NCI-H2081 (cell line): ENCODE results near the gene MAL.

Experiments used
- DNase-seq, 2 experiments: peaks; one replicate each; lab custom pipeline; 2025; lab: John Stamatoyannopoulos, UW

The MAL gene

DNA sequence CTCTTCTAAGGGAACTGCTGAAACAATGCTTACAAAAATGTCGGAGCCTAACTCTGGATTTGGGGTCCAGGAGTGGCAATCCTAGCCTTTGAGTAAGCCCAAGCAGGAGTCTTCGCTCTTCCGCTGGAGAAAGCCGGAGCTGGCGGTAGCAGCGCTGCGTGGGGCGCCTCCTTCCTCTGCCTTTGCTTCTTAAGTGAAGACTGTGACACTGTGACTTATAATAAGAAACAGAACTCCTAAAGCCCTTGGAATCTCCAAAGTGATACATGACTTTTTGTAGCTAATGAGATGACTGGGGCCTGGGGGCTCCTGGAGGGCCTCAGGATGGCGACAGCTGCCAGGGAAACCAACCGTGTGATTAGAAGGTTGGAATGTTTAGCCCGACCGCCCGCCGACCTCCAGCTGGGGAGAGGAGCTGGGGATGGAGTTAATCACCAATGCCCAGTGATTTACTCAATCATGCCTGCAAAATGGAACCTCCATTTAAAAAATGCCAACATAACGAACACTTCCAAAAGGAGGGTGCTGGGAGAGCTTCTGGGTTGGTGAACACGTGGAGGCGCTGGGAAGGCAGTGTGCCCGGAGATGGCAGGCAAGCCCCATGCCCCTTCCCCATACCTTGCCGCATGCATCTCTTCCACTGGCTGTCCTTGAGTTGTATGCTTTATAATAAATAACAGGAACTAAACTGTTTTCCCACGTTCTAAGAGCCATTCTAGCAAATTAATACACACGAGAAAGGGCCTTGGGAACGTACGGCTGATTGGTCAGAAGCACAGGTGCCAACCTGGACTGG is 29.0 kb upstream of the MAL start:
- DNase-seq, result no peak

DNA sequence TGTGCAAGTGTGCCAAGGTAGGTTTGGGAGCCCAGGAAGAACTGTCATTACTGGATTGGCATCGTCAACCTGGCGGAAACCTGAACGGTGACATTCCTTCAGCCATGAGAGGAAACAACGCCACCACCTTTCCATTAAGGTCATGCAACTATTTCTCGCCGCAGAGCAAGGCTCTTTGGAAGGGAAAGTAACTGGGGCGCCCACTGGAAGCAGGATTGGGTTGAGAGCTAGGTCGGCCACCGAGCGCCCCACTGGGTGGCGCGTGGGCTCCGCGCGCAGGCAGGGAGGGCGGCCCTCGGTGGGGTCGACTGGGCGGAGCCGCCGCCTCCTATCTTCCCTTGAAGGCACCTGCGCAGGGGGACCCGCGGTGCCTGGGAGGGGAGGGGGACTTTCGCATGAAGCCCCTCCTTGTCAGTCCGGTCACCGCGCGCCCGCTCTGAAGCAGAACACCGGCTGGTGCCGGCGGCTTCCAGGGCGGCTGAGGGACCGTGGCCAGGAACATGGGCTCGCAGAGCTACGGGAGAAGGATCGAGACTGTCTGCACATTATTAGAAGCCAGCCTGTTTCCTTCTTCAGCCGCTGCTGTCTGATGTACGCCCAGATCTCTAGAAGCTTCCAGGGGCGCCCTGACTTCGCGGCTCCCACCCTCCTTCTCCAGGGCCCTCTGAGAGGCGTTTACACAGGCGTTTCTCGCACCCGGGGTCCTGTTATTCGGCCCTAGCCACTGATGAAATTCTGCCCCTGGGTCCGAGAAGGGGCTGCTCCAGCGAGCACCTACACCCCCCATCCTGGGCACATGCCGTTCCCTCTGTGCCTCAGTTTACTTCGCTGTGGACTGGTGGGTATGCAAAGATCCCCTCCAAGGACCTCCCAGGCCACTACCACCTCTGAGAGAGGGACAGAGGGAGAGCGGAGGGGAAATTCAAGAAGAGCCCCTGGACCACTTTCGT is 27.3 kb upstream of the MAL start:
- DNase-seq, result no peak

DNA sequence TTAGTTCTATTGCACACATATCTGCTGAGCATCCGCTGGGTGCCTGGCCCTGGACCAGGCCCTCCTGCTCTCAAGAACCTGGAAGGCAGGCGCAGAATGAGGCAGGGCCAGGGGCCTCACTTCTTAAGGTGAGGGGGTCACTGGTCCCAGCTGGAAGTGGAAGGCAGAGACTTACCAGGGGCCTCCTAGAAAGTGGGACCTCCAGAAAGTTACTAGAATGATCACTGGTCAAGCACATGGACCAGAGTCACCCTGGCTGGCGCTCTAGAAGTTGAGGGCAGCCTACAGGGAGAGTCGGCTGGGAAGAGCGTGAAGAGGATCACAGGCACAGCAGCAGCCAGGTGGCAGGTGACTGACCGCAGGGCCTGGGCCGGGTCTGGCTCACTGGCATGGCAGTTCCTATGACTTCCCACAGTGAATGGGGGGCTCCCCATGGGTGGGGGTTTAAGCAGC is 26.1 kb upstream of the MAL start:
- no peak for DNase-seq

DNA sequence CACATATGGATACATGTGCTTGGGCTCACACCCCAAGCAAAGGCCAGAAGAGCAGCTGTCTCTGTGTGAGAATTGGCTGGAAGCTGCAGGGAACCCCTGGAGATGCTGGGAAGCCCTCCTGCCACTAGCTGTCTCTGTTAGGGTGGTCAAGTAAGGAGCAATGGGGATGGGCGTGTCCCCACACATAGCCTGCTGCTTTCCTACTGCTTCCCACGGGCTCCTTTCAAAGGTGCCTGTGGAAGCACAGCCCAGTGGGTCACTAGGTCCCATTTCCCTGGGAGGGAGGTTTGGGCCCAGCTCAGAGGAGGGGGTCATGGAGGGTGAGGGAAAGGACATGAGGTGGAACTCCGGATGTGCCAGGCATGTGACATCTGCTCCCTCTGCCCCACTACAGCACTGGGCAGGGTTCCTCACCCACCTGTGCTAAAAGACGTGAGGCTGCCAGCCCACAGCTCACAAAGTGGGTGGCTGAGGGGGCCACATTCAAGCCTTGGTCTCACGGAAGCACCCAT is 24.4 kb upstream of the MAL start:
- DNase-seq, result no peak

DNA sequence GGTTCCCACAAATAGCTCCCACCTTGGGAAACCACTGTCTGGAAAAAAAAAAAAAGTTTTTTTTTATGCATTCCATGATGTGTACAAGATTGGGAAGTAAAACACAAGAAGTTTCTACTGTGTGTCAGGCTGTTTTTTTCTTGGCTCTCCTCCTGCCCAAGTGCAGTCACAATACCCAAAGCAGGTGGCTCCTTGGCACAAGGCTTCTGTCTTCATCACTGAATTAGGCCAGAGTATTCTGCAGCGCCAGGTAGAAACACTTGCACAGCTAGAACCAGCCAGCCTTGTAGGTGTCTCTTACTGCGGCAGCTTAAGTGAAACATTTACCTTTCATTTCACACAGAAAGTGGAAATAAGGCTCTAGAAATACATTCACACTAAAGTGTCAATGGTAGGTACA is 23.8 kb upstream of the MAL start:
- DNase-seq, result no peak

DNA sequence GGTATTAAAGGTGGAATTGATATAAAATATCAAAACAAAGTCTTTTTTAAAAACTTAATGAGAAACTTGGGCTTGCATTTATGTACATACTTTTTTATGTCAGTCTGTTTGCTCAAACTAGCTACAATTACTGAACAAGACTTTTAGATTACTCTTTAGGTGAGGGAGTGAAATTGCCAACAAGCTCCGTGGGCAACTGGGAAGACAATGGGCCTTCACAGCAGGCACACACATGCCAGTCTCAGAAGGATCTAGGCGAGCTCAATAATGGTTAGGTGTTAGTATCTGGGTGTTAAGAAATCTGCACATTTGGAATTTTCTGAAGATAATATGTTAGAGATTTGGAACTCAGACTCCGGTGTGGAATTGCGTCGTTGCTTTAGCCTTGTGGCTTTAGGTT is 23.0 kb upstream of the MAL start:
- no peak for DNase-seq

DNA sequence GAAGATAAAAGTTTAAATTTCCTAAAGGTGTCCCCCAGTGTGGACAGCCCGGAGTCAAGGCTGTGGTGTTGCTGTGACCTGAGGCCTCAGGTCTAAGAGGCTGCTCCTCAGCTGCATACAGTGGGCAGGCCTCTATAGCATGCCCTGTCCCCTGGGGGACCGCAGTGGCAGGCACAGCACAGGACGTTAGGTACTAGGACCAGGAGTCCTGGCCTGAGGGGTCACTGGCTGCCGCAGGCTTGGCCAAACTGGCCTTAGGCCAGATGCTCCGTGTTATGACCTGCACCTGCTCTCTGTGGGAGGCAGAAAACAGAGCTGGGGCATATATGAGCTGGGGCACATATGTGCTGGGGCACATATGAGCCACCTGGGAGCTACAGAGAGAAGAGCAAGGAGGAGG is 21.2 kb upstream of the MAL start:
- no peak for DNase-seq

DNA sequence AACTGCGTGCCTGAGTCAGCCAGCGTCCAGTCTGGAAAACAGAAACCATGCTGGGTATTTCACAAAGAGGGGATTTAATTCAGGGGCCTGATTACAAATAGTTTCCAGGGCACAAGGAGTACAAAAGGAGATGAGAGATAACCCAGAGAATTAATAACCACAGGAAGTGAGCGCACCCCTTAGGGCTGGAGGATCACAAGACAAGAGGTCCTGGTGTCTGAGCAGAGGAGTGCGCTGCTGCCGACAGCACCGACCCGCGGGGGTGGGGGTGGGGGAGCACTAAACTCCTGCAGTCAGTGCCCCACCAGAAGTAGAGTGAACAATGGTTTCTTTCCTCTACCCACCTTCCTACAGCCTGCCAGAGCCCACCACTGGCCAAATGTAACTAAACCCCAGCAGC is 20.8 kb upstream of the MAL start:
- DNase-seq, result no peak

DNA sequence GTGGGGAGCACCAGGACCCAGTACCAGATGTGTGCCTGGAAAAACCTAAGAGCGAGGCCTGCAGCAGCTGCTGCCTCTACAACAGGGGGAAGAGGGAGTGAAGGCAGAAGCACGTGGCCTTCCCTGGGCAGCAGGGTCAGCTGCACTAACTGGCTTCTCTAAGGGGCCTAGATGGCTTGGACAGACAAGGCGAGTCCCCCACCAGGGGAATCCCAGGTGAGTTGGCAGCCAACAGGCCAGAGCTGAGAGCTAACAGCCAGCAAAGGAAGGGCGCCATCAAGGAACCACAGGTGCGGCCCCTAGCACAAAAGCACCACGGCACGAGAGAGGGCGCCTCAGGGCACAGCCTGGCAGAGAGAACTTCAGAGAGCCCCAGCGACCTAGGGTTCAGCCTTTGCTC is 19.8 kb upstream of the MAL start:
- no peak for DNase-seq

DNA sequence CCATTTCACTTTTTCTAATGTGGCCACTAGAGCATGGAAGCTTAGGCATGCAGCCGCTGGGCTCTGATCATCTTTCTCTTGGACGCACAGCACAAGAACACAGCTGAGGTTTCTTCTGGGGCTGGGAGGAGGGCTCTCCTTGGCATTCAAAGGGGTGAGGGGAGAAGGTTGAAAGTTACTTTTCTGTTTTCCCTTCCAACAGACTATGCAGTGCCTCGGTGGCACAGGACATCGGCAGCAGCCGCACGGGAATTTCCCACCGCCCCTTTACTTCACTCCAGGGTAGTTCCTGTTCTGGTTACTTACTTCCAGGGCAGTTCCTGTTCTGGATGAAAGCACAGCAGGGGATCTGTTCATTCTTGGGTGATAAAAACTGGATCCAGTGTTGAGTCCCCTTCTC is 18.9 kb upstream of the MAL start:
- DNase-seq, result no peak

DNA sequence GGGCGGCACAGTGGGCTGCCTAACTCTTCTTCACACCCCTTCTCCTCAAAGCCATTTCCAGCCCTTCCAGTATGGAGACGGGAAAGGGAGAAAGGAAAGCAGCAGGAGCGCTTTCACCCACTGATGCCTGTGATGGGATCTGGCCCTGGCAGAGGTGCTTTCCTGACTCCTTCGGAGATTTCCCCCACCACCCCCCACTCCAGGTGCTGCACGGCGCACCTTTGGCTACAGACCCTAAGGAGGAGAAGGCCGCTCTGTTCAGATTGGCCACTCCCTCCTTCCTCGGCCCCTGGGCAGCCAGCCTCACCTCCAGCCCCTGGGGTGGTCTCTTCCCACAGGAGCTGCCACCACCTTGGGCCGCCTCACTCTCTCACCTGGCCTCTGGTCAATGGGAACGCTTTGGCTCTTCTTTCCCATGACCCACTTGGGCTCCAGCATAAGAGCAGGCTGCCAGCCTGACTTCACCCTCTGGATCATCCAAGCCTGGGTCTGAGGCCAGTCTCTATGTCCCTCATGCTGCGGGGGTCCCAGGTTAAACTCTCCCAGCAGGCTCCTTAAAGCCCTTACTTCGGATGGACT is 18.4 kb upstream of the MAL start:
- DNase-seq, result no peak

DNA sequence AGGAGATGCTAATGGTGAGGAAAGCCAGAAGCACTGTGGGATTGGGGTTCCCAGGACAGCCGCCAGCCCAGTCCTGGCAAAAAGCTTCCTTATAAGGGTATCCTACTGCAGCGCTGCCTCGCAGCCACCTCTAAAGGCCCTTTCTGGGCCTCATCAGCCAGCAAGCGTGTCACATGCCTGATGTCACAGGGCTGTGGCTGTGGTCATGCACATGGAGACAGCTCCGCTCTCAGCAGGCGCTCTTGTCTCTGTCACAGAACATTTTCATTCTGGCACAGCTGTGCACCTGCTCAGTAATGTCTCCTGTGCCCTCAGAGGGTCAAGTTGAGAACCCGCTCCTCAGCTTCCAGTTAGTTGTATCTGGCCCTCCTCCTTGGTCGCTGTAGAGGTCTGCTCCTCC is 17.7 kb upstream of the MAL start:
- DNase-seq, result no peak

DNA sequence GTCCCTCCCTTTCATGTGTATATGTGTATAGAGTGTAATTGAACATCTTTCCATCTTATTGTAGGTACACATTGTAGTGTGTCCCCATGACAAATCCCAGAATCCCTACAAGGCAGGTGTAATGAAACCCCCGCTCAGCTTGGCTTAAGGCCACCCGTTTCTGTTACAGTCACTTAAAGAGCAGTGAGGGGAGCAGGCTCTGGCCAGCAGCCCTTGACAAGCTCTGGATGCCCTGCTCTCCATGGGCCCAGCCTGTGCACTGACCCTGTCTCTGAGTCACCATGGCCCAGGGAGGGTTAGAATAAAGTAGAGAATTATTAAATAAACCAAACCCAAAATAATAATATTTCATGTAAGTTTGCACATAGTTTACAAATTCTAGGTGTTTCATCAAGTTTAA is 17.2 kb upstream of the MAL start:
- no peak for DNase-seq

DNA sequence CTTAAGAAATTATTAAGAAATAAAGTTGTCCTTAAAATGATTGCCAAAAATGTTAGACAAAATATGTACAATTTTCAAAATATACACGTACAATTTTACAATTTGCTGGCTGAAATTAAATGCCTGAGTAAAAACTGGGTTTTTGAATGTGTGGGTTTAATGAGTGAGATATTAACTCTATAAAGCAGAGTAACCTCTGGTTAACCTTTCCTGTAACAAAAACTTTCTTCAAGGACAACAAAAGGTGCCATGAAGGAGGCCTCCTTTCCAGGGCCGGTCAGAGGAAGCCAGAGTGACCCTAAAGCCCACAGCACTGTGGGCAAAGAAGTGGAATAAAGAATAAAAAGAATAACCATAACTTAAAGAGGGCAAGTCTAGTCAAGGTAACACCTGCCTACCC is 16.5 kb upstream of the MAL start:
- DNase-seq, result no peak

DNA sequence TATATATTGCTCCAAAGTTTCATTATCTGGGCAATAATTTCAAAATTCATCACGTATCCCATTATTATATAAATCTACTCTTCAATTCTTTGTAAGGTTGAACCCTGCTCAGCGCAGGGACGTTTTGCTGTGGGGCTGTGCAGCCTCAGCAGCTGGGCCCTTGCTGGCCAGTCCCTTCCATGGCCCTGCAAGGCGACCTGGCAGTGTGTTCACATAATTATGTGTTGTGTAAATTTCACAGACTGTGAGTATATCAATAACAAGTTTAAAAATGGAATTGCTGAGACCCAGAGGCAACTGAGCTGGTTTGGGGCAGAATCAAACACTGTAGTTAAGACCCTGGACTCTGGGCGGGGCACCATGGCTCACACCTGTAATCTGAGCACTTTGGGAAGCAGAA is 16.1 kb upstream of the MAL start:
- no peak for DNase-seq

DNA sequence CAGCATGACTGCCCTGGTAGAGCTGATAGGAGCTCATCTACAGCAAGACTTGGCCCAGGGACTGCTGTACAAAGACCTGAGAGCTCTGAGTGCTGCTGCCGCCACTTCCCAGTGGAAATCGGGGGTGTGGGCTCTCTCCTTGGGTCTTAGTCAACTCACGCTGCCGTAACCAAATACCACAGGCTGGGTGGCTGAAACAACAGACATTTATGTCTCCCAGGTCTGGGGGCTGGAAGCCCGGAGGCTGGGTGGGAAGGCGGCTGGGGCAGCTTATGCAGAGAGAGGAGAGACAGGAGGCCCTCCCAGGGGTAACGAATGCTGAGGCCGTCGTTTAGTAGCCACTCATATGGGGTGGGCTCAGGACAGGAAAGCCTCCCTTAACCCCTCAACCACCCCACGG is 15.4 kb upstream of the MAL start:
- DNase-seq, result no peak

DNA sequence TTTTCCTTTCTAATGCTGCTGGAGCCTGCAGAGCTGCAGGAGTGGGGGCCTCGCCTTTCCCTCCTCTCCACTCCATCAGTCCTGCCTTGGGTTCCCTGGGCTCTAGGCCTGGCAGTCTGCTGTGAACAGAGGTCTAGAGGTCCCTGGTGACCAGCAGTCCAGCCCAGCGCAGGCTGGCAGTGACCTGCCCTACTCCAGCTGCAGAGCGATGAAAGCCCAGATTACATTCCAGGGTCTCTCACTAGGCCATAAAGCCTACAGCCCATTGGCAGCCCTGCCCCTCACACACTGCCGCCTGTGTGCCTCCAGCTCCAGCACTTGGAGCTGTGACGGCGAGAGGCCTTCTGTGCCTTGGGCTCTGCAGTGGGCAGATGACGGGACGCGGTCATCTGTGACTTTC is 14.8 kb upstream of the MAL start:
- no peak for DNase-seq

DNA sequence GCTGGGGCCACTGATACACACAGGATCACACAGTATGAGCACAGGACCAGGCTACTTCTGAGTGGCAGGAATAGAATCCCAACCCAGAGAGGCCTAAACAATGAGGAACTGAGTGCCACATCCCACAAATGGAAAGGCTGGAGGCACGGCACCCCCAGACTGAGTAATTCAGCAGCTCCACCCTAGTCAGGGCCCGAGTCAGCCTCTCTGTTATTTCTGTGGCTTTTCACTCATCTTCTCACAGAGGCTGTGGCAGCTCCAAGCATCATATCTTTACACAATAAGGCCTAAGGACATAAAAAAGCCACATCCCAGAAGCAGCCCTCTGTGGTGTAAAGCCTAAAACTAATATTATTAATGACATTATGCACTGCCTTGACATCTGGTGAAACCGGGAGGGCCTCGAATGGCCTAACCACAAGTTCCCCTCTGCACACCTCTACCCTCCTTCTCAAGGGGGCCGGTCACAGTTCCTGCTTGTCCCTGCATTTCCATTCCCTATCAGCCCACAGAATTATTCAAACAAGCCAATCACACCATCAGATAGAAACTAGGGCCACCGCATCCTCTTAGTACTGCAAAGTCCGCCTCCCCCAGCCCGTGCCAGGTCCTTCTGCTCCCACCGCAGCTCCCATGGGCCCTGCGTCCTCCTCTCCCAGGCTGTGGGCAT is 12.5 kb upstream of the MAL start:
- DNase-seq, result no peak

DNA sequence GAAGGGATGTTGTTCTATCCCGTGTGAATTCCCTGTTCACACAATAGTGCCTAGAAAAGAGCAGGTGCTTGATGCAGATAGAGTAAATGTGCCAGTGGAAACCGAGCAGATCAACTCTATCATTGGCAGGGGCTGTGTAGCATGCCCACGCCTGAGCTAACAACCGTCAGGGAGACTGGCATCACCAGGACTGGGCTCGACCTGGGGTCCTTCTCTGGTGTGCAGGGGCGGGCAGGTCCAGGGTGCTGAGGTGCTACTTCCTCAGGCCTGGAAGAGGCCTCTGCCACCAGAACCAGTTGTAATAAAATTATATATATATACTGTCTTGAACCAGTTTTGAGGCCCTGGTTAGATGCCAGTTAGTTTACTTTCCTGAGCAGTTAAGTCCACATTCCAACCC is 11.8 kb upstream of the MAL start:
- DNase-seq, result no peak

DNA sequence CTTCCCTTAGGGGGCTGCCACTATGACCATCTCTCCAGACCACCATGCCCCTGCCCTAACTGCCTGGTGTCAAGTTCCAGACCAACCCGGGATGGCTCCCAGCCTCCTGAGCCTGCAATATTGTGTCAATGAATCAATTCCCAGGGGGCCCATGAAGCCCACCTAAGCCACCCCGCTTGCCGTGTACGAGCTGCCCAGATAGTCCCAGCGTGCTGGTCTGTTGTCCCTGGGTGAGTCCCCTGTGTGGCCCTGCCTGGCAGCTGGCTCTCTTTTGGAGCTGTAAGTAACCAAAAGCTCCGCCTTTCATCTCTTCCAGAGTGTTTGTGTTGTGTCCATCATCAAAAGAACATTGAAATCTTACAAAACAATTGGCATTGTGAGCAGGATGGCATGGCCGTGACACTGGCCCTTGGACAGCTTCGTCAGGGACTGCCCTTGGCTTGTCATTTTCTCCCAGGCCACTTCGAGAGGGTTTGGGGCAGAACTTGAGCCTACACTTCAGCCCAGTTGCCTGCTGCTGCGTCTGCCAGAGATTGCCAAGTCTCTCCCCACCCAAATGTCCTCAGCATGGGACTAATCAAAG is 11.3 kb upstream of the MAL start:
- DNase-seq, result no peak

DNA sequence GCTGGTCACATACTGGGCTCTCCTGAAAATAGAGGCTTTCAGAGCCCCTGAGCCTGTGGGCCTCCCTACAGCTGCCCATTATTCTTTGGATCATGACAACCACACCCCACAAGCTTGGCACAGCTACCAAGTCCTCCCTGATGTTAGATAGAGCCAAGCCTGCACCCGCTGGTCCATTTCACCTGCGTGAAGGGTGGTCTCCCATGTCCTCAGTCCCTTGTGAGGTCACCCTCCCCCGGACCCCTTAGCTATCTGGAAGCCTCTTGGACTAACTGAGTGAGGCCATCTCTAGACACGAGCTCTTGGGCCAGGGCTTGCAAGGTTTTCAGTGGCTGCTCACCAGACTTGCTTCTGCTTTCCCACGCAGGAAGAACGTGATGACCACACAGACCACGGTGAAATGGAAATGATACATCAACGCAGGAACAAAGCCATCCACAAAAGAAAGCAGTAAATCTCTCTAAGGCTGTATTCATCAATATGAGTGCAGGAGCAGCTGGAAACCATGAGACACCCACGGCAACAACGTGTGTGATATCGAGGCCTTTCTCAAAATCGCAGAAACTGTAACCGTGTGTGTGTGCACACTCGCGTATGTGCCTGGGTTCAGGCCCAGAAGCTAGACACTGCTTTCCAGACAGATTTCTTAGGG is 10.1 kb upstream of the MAL start:
- DNase-seq, result no peak
